ENCODE data around the gene NEK9. TPM values are rescaled to one million over a fixed set of nuclear protein-coding genes. Genes with fewer than 3 reads are reported as not detected.

Gene NEK9
- total and polyA plus RNA-seq, 9 of the 15 experiments (the other 6 are each of a cell fraction or from before 2014, with no cell fraction given): 2.8 to 39.6 (median 19.8) TPM

GRCh38 chr14:75126679-75127473 lies at the start of gene NEK9 (continued):
- TF ChIP-seq HINFP (tag; conservative IDR thresholded peaks at IDR 0.05; ENCODE audit: low read depth): no peak
- no peak for TF ChIP-seq ZNF76 (CRISPR knock-in tag; IDR thresholded peaks at IDR 0.05; ENCODE audit: borderline replicate concordance)
- no peak for TF ChIP-seq ZNF512 (tag; IDR thresholded peaks at IDR 0.05)
- TF ChIP-seq MXD1 (CRISPR knock-in tag; IDR thresholded peaks at IDR 0.05; ENCODE audit: borderline replicate concordance, poor library complexity, severe bottlenecking): no peak
- TF ChIP-seq CEBPB (tag; IDR thresholded peaks at IDR 0.05): no peak
- TF ChIP-seq HDAC1 (IDR thresholded peaks at IDR 0.05): 0 out of 4 replicates have a peak, but pooled peaks of 1 of the 2 experiments have one; percentile 11
- TF ChIP-seq KHSRP (IDR thresholded peaks at IDR 0.05): no peak
- no peak for TF ChIP-seq ZNF143 (CRISPR knock-in tag; IDR thresholded peaks at IDR 0.05)
- TF ChIP-seq ZFP36 (IDR thresholded peaks at IDR 0.05; ENCODE audit: low read depth, low read length, partially characterized antibody): no peak
- TF ChIP-seq DNMT1 (IDR thresholded peaks at IDR 0.05): no peak
- no peak for TF ChIP-seq ETS1 (conservative IDR thresholded peaks at IDR 0.05; ENCODE audit: control insufficient read depth, low read depth, low read length)
- TF ChIP-seq BCOR (IDR thresholded peaks at IDR 0.05): no peak
- 0 out of 2 replicates have a peak, but pooled peaks have one; percentile 16 for TF ChIP-seq SOX6 (IDR thresholded peaks at IDR 0.05)
- TF ChIP-seq CBFA2T3 (IDR thresholded peaks at IDR 0.05): no peak
- TF ChIP-seq ZNF41 (CRISPR knock-in tag; conservative IDR thresholded peaks at IDR 0.05): no peak
